SK-N-MC (cell line): Measurements from ENCODE around the gene PRKCQ.

Experiments used
- EZH2 ChIP-seq: fragments of 200-600 bp; sonication (generic); IDR thresholded peaks from one replicate; pipeline ENCODE4 v1.6.1; 2017; ENCODE audit warnings: antibody characterized with exemption
- POLR2AphosphoS5 ChIP-seq: IDR thresholded peaks from 2 replicates; pipeline ENCODE4 v1.6.1; 2012; ENCODE audit warnings: mild to moderate bottlenecking, low read depth, low read length, borderline replicate concordance

GRCh38 chr10:6578795-6579182 is 1.3 kb downstream of the PRKCQ start:
- no peak for TF ChIP-seq EZH2
- no peak for TF ChIP-seq POLR2AphosphoS5
